Astrocyte (in vitro differentiated cells and primary cell): ENCODE measurements around the gene KRT76.

Experiments
- EZH2 ChIP-seq: IDR thresholded peaks from 2 replicates; pipeline ENCODE4 v1.6.1; 2012; ENCODE audit warnings: mild to moderate bottlenecking, low read length, inconsistent platforms; ENCODE audit not compliant: insufficient read depth
- TF ChIP-seq, protein P1 (sequence below): IDR thresholded peaks from 2 replicates; pipeline ENCODE4 v1.5.1; 2011; ENCODE audit warnings: low read depth, mild to moderate bottlenecking, inconsistent platforms, low read length, moderate library complexity; ENCODE audit not compliant: insufficient read depth

DNA sequence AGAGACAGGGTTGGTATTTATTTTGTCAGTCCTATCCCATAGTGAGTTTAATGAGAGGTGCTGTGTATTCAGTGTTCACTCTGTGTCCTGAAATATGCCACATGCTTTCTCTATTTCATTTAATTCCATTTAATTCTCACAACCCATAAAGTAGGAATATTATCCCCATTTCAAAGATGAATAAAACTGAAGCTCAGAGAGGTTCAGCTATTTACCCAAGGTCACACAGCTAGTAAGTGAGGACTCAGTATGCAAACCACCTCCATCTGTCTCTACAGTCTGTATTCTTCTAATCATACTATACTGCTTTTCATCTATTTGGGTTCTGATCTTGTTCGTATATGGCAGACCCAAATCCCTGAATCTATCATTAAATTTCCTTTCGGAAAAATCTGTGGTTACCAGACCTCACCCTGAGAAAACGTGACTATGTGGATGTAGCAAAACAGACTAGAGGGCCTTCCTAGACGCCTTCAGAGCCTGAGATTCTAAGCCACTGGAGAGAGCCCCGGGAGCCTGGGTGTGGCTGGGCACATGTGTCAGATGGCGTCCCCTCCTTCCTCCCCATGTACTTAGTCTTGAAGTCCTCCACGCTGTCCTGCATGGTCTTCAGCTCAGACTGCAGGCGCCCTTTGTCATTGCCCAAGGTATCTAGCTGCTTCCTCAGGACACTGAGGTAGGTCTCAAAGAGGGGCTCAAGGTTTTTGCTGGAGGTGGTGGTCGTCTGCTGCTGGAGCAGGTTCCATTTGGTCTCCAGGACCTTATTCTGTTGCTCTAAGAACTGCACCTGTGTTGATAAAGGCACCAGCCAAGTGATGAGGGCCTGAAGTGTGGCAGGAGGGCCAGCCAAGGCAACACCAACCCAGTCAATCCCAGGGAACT lies 34.3 kb upstream of the KRT76 start:
- TF ChIP-seq, protein P1, sequence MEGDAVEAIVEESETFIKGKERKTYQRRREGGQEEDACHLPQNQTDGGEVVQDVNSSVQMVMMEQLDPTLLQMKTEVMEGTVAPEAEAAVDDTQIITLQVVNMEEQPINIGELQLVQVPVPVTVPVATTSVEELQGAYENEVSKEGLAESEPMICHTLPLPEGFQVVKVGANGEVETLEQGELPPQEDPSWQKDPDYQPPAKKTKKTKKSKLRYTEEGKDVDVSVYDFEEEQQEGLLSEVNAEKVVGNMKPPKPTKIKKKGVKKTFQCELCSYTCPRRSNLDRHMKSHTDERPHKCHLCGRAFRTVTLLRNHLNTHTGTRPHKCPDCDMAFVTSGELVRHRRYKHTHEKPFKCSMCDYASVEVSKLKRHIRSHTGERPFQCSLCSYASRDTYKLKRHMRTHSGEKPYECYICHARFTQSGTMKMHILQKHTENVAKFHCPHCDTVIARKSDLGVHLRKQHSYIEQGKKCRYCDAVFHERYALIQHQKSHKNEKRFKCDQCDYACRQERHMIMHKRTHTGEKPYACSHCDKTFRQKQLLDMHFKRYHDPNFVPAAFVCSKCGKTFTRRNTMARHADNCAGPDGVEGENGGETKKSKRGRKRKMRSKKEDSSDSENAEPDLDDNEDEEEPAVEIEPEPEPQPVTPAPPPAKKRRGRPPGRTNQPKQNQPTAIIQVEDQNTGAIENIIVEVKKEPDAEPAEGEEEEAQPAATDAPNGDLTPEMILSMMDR: no peak
- no peak for TF ChIP-seq EZH2
